ENCODE data around the gene LRRC1. TPM values are rescaled to one million over a fixed set of nuclear protein-coding genes. Genes with fewer than 3 reads are reported as not detected.

LRRC1 gene
- total and polyA plus RNA-seq, 4 donors: 0.36 to 6.4 (median 0.94) TPM

GRCh38 chr6:53851561-53851960, 56.8 kb downstream of the LRRC1 start:
- Histone ChIP-seq H3K27me3 (ENCODE audit: control insufficient read depth in 4 of 4, insufficient read depth in 4 of 4, low read length in 3 of 4) (peaks cover 0 to 2% (median 0%) of the 10 kb centered on the region in 4 donors), H3K9me3 (ENCODE audit: control insufficient read depth in 4 of 4, low read length in 3 of 4) (no peaks in the 10 kb centered on the region), H3K4me1 (ENCODE audit: control insufficient read depth in 4 of 4, insufficient read depth in 4 of 4, low read length in 3 of 4) (no peaks in the 10 kb centered on the region), H3K9ac (ENCODE audit: low read depth in 1 of 2, low read length in 2 of 2) (no peak overlapping the region), H3K4me3 (ENCODE audit: low read depth in 1 of 3, low read length in 3 of 3) (no peak overlapping the region), H3K36me3 (ENCODE audit: control insufficient read depth in 4 of 4, insufficient read depth in 3 of 4, low read depth in 1 of 4, low read length in 3 of 4) (no peaks in the 10 kb centered on the region), H3K27ac (ENCODE audit: low read depth in 1 of 2, low read length in 2 of 2) (no peak overlapping the region)
- no peak for DNase-seq (ENCODE audit: low spot score)
- no peak for TF ChIP-seq REST (IDR thresholded peaks at IDR 0.05)
- no peak for TF ChIP-seq MAX (IDR thresholded peaks at IDR 0.05)
- TF ChIP-seq ATF3 (IDR thresholded peaks at IDR 0.05): no peak
- TF ChIP-seq JUND (IDR thresholded peaks at IDR 0.05): no peak
- TF ChIP-seq HNF4G (IDR thresholded peaks at IDR 0.05): no peak
- TF ChIP-seq ZBTB33 (IDR thresholded peaks at IDR 0.05): no peak
- no peak for TF ChIP-seq HNF4A (conservative IDR thresholded peaks at IDR 0.05)
- no peak for TF ChIP-seq NR2F2 (IDR thresholded peaks at IDR 0.05)
- TF ChIP-seq FOXA1 (IDR thresholded peaks at IDR 0.05): no peak
- TF ChIP-seq YY1 (IDR thresholded peaks at IDR 0.05): no peak
- no peak for TF ChIP-seq EGR1 (IDR thresholded peaks at IDR 0.05; ENCODE audit: low read depth in 2 of 2)
- no peak for TF ChIP-seq SP1 (IDR thresholded peaks at IDR 0.05)
- no peak for TF ChIP-seq TAF1 (conservative IDR thresholded peaks at IDR 0.05)
- no peak for TF ChIP-seq GABPA (IDR thresholded peaks at IDR 0.05 in 1 of 2, conservative IDR thresholded peaks at IDR 0.05 in 1 of 2)
- no peak for TF ChIP-seq CTCF (IDR thresholded peaks at IDR 0.05; ENCODE audit: low read depth, low read length, missing input control)
- TF ChIP-seq RXRA (IDR thresholded peaks at IDR 0.05): no peak
- 93% methylated on average over 2 of the region's 2 CpGs for WGBS

GRCh38 chr6:53852805-53853204, 58.0 kb downstream of the LRRC1 start:
- H3K27me3 ChIP-seq (ENCODE audit: control insufficient read depth in 4 of 4, insufficient read depth in 4 of 4, low read length in 3 of 4): peaks cover 0 to 2% (median 0%) of the 10 kb centered on the region in 4 donors
- no peak for DNase-seq (ENCODE audit: low spot score)
- 68% methylated on average over 2 of the region's 2 CpGs for WGBS
- H3K4me3 ChIP-seq (ENCODE audit: low read depth in 1 of 3, low read length in 3 of 3): no peak overlapping the region
- H3K9ac ChIP-seq (ENCODE audit: low read depth in 1 of 2, low read length in 2 of 2): no peak overlapping the region
- TF ChIP-seq JUND (IDR thresholded peaks at IDR 0.05) (no peak), RXRA (IDR thresholded peaks at IDR 0.05) (no peak), ZBTB33 (IDR thresholded peaks at IDR 0.05) (no peak), NR2F2 (IDR thresholded peaks at IDR 0.05) (no peak), HNF4A (conservative IDR thresholded peaks at IDR 0.05) (no peak), GABPA (IDR thresholded peaks at IDR 0.05 in 1 of 2, conservative IDR thresholded peaks at IDR 0.05 in 1 of 2) (no peak), FOXA1 (IDR thresholded peaks at IDR 0.05) (no peak)
- no peaks in the 10 kb centered on the region for H3K9me3 ChIP-seq (ENCODE audit: control insufficient read depth in 4 of 4, low read length in 3 of 4)
- no peaks in the 10 kb centered on the region for H3K36me3 ChIP-seq (ENCODE audit: control insufficient read depth in 4 of 4, insufficient read depth in 3 of 4, low read depth in 1 of 4, low read length in 3 of 4)
- no peaks in the 10 kb centered on the region for H3K4me1 ChIP-seq (ENCODE audit: control insufficient read depth in 4 of 4, insufficient read depth in 4 of 4, low read length in 3 of 4)
- H3K27ac ChIP-seq (ENCODE audit: low read depth in 1 of 2, low read length in 2 of 2): no peak overlapping the region

Measured in liver (tissue), 9 donors.